Neural progenitor cell (in vitro differentiated cells): ENCODE measurements around the gene FCN3. TPM values are rescaled to one million over a fixed set of nuclear protein-coding genes. Genes with fewer than 3 reads are reported as not detected.
A peak's percentile ranks its signal among the peaks of the same experiment; 100 is the strongest.

Source experiments
- DNase-seq: peaks from one replicate; pipeline ENCODE4 v3.0.0-alpha.2; 2016; ENCODE audit warnings: low spot score
- H2AFZ ChIP-seq: fragments of 200-600 bp; sonication (generic); replicated peaks from 2 replicates; pipeline ENCODE4 v1.6.1; 2016; ENCODE audit warnings: antibody characterized with exemption
- H3F3A ChIP-seq: fragments of 200-600 bp; sonication (generic); 2 replicates; pipeline ENCODE4 v1.6.1; 2016; ENCODE audit warnings: antibody characterized with exemption, low read depth
- H3K27ac ChIP-seq: fragments of 200-600 bp; sonication (generic); 2 replicates; pipeline ENCODE4 v1.5.1; 2016; ENCODE audit warnings: mild to moderate bottlenecking
- H3K27me3 ChIP-seq: fragments of 200-600 bp; sonication (generic); 2 replicates; pipeline ENCODE4 v1.6.1; 2016; ENCODE audit warnings: mild to moderate bottlenecking, moderate library complexity
- H3K36me3 ChIP-seq: fragments of 200-600 bp; sonication (generic); 2 replicates; pipeline ENCODE4 v1.5.1; 2016
- H3K4me1 ChIP-seq: fragments of 200-600 bp; sonication (generic); 2 replicates; pipeline ENCODE4 v1.6.1; 2016; ENCODE audit warnings: mixed run types
- H3K4me2 ChIP-seq: fragments of 200-600 bp; sonication (generic); 2 replicates; pipeline ENCODE4 v1.6.1; 2016
- H3K4me3 ChIP-seq: fragments of 200-600 bp; sonication (generic); 2 replicates; pipeline ENCODE4 v1.5.1; 2016
- H3K79me2 ChIP-seq: fragments of 200-600 bp; sonication (generic); 2 replicates; pipeline ENCODE4 v1.6.1; 2016; ENCODE audit warnings: low read depth
- H3K9ac ChIP-seq: fragments of 200-600 bp; sonication (generic); 2 replicates; pipeline ENCODE4 v1.6.1; 2016
- H3K9me3 ChIP-seq: fragments of 200-600 bp; sonication (generic); 2 replicates; pipeline ENCODE4 v1.5.1; 2016; ENCODE audit warnings: low read depth
- H4K20me1 ChIP-seq: fragments of 200-600 bp; sonication (generic); 2 replicates; pipeline ENCODE4 v1.6.1; 2016; ENCODE audit warnings: low read depth
- H3K27ac Mint-ChIP-seq: 3 replicates; pipeline ENCODE4 v1.8.0; 2021; ENCODE audit warnings: mixed read lengths
- H3K27me3 Mint-ChIP-seq: 2 replicates; pipeline ENCODE4 v1.8.0; 2022; ENCODE audit warnings: low read depth, mild to moderate bottlenecking, inconsistent platforms, moderate library complexity, mixed read lengths; ENCODE audit not compliant: insufficient read depth
- H3K36me3 Mint-ChIP-seq: 3 replicates; pipeline ENCODE4 v1.8.0; 2021; ENCODE audit warnings: mixed read lengths
- H3K4me1 Mint-ChIP-seq: 3 replicates; pipeline ENCODE4 v1.8.0; 2021; ENCODE audit warnings: mixed read lengths
- H3K4me3 Mint-ChIP-seq: 3 replicates; pipeline ENCODE4 v1.8.0; 2021; ENCODE audit warnings: mild to moderate bottlenecking, moderate library complexity, mixed read lengths
- H3K9me3 Mint-ChIP-seq: 3 replicates; pipeline ENCODE4 v1.8.0; 2020; ENCODE audit warnings: mixed read lengths
- CTCF ChIP-seq: fragments of 200-600 bp; sonication (generic); IDR thresholded peaks from 2 replicates; pipeline ENCODE4 v1.5.1; 2017; ENCODE audit warnings: antibody characterized with exemption, mild to moderate bottlenecking
- EZH2 ChIP-seq: fragments of 200-600 bp; sonication (generic); IDR thresholded peaks from 2 replicates; pipeline ENCODE4 v1.6.1; 2017; ENCODE audit warnings: antibody characterized with exemption, mild to moderate bottlenecking, moderate library complexity
- EZH2phosphoT487 ChIP-seq: fragments of 200-600 bp; sonication (generic); IDR thresholded peaks from 2 replicates; pipeline ENCODE4 v1.6.1; 2017; ENCODE audit warnings: antibody characterized with exemption
- total RNA-seq: library from RNA; depleted of rRNA; stranded (reverse); fragments of >200 nt; gene quantifications from 2 replicates; pipeline ENCODE4 v1.2.3, GENCODE V29; 2015; ENCODE audit warnings: low replicate concordance

FCN3 gene
- total RNA-seq, 1 donor from 2014 or later, result not detected

DNA sequence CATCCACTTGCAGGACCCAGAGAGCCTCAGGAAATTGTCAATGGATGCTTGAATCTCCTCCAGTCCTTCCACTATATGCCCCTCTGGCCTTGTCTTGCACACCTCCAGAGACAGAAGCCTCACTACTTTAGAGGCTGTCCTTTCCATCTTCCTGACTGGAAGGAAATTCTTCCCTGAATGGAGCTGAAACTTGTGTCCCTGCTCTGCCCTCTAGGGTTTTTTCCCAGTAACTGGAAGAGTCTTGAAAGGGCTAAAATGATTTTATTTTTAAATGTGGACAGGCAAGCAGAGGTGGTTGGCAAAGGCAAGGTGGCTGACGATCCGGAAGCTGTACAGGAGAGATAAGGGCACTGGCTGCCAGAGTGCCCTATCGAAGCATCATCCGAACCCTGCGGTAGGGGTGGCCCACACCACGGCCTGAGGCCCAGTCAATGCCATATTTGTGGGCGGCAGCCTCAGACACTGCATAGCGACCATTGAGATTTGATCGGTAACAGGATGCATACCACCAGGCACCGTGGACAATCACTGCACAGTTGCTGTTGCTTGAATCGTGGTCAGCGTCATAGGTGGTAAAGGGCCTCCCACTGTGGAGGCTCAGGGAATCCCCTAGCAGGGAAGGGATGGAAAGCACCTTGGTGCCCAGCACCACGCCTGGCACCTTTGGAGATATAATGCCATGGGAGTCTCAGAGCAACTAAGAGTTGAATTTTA is 5.6 kb downstream of the FCN3 start:
- Histone ChIP-seq H3K79me2 (no peaks in the 10 kb centered on the region), H3K4me1 (peaks cover 22% of the 10 kb centered on the region), H3K9me3 (no peaks in the 10 kb centered on the region), H3K4me3 (no peak overlapping the region), H3F3A (peaks cover 39% of the 10 kb centered on the region), H3K4me2 (no peak overlapping the region), H3K27ac (no peak overlapping the region), H3K9ac (no peak overlapping the region), H4K20me1 (peaks cover 13% of the 10 kb centered on the region), H3K27me3 (no peaks in the 10 kb centered on the region), H2AFZ (no peak overlapping the region), H3K36me3 (no peaks in the 10 kb centered on the region)
- DNase-seq, result no peak
- peak overlapping the region; percentile 31 for H3K4me3 Mint-ChIP-seq
- peaks cover 36% of the 10 kb centered on the region for H3K4me1 Mint-ChIP-seq
- no peaks in the 10 kb centered on the region for H3K36me3 Mint-ChIP-seq
- peak overlapping the region; percentile 76 for H3K27ac Mint-ChIP-seq
- peaks cover 14% of the 10 kb centered on the region for H3K27me3 Mint-ChIP-seq
- TF ChIP-seq CTCF (peak; percentile 33), EZH2phosphoT487 (no peak)
- no peaks in the 10 kb centered on the region for H3K9me3 Mint-ChIP-seq

GRCh38 chr1:27367160-27367650 is 7.4 kb downstream of the FCN3 start:
- H3F3A ChIP-seq, result peaks cover 50% of the 10 kb centered on the region
- Mint-ChIP-seq H3K4me3 (peak overlapping the region; percentile 86), H3K27me3 (peaks cover 15% of the 10 kb centered on the region), H3K36me3 (peaks cover 2% of the 10 kb centered on the region), H3K4me1 (peaks cover 46% of the 10 kb centered on the region), H3K27ac (peak overlapping the region; percentile 93), H3K9me3 (no peaks in the 10 kb centered on the region)
- H3K4me1 ChIP-seq, result peaks cover 26% of the 10 kb centered on the region
- no peaks in the 10 kb centered on the region for H3K36me3 ChIP-seq
- peaks cover 8% of the 10 kb centered on the region for H3K27me3 ChIP-seq
- no peak for DNase-seq
- H2AFZ ChIP-seq, result peak overlapping the region; percentile 92
- H4K20me1 ChIP-seq, result peaks cover 20% of the 10 kb centered on the region
- H3K4me2 ChIP-seq, result peak overlapping the region; percentile 92
- no peak overlapping the region for H3K9ac ChIP-seq
- no peaks in the 10 kb centered on the region for H3K79me2 ChIP-seq
- TF ChIP-seq EZH2 (no peak), CTCF (no peak), EZH2phosphoT487 (no peak)
- peak overlapping the region; percentile 65 for H3K4me3 ChIP-seq
- H3K9me3 ChIP-seq, result no peaks in the 10 kb centered on the region
- no peak overlapping the region for H3K27ac ChIP-seq

- Histone ChIP-seq H3K4me3 (peak within 1 kb of the TSS; percentile 65), H2AFZ (peak within 1 kb of the TSS; percentile 92), H4K20me1 (peaks cover 20% of the 10 kb centered on the region), H3K9me3 (no peaks in the 10 kb centered on the region), H3K36me3 (no peaks in the 10 kb centered on the region), H3K79me2 (no peaks in the 10 kb centered on the region), H3K27ac (peak within 1 kb of the TSS; percentile 48), H3K9ac (no peak within 1 kb of the TSS), H3K4me2 (peak within 1 kb of the TSS; percentile 92), H3F3A (peaks cover 50% of the 10 kb centered on the region), H3K4me1 (peaks cover 26% of the 10 kb centered on the region), H3K27me3 (peaks cover 14% of the 10 kb centered on the region)
- TF ChIP-seq EZH2, result no peak
- no peak for TF ChIP-seq EZH2phosphoT487
- peak; percentile 51 for TF ChIP-seq CTCF
- Mint-ChIP-seq H3K36me3 (peaks cover 2% of the 10 kb centered on the region), H3K27ac (peak within 1 kb of the TSS; percentile 93), H3K9me3 (no peaks in the 10 kb centered on the region), H3K27me3 (peaks cover 15% of the 10 kb centered on the region), H3K4me1 (peaks cover 46% of the 10 kb centered on the region), H3K4me3 (peak within 1 kb of the TSS; percentile 94)
- DNase-seq, result peak; percentile 89
Measured at GRCh38 chr1:27366411-27367159, 8.0 kb downstream of the FCN3 start, which contains the start of gene MAP3K6. TSS of gene MAP3K6 (minus strand) at chr1:27366961. CDS start at chr1:27366597, 364 bp downstream.
